GM19023 (cell line): ENCODE measurements around the gene TNF.

Source experiments
- ATAC-seq: cut with Tn5 transposase; IDR thresholded peaks from one replicate; pipeline ENCODE4 v1.9.1; 2021; ENCODE audit warnings: mild to moderate bottlenecking, moderate library complexity; ENCODE audit not compliant: unreplicated experiment

Gene TNF

GRCh38 chr6:31622684-31623091, 47.3 kb downstream of the TNF start:
- ATAC-seq, result no peak

- ATAC-seq, result no peak
Observed at GRCh38 chr6:31624070-31624469, 48.7 kb downstream of the TNF start.

DNA sequence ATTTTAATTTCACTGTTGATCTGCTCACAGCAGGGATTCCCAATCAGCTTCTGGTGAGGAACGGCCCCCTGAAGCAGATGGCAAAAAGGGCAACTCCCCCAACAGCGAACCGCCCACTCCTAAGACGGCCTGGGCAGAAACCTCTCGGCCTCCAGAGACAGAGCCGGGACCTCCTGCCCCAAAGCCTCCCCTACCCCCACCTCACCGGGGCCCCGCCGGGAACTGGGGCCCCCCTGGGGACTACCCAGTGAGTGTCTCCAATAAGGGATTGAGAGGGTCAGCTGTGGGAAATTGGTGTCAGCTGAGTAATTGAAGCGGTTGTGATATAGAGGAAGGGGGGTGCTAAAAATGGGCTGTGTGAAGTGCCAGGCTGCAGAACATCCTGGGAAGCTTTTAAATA, 51.6 kb downstream of the TNF start:
- ATAC-seq, result no peak

DNA sequence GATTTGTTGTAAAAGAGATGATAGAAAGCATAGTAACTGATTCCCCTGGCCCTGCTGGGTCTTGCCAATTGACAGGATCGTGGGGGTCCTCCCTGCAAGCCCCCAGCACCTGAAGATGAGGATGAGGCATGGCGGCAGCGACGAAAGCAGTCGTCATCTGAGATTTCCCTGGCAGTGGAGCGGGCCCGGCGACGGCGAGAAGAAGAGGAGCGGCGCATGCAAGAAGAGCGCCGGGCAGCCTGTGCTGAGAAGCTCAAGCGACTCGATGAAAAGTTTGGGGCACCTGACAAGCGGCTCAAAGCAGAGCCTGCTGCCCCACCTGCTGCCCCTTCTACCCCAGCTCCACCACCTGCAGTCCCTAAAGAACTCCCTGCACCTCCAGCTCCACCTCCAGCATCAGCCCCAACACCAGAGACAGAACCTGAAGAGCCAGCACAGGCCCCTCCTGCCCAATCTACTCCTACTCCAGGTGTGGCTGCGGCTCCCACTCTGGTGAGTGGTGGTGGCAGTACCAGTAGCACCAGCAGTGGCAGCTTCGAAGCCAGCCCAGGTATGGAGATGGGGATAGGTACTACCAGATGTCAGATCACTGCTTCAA, 52.4 kb downstream of the TNF start:
- no peak for ATAC-seq
